HEK293T (cell line): ENCODE measurements around the gene TAT.

Experiments used
- FOXM1 ChIP-seq: fragments of 450-650 bp; IDR thresholded peaks from 2 replicates; pipeline ENCODE4 v1.6.1; 2017; ENCODE audit warnings: mild to moderate bottlenecking, borderline replicate concordance
- SP1 ChIP-seq: fragments of 450-650 bp; IDR thresholded peaks from 2 replicates; pipeline ENCODE4 v1.6.1; 2017

- no peak for TF ChIP-seq SP1
- no peak for TF ChIP-seq FOXM1
These were observed 17.0 kb downstream of the TAT start for GRCh38 chr16:71559855-71560254.
